GM21367 (cell line): ENCODE results near the gene SHC3.

Experiments used
- ATAC-seq: cut with Tn5 transposase; IDR thresholded peaks from one replicate; pipeline ENCODE4 v1.9.1; 2021; ENCODE audit not compliant: unreplicated experiment

The SHC3 gene

GRCh38 chr9:88988796-88989641, 189.6 kb downstream of the SHC3 start:
- ATAC-seq: no peak

- no peak for ATAC-seq
Measured at GRCh38 chr9:88987661-88988060, 191.0 kb downstream of the SHC3 start.

- ATAC-seq: no peak
Measured at GRCh38 chr9:88986776-88987175, 191.8 kb downstream of the SHC3 start.

GRCh38 chr9:88985616-88986015, 193.0 kb downstream of the SHC3 start:
- ATAC-seq: no peak

GRCh38 chr9:88984543-88984883, 194.1 kb downstream of the SHC3 start:
- no peak for ATAC-seq

GRCh38 chr9:88983865-88984542, 194.6 kb downstream of the SHC3 start:
- ATAC-seq: no peak

GRCh38 chr9:88980740-88981203, 197.8 kb downstream of the SHC3 start:
- no peak for ATAC-seq

GRCh38 chr9:88979791-88980190, 198.8 kb downstream of the SHC3 start:
- ATAC-seq: no peak

- ATAC-seq: no peak
Measured at GRCh38 chr9:88979021-88979420, 199.6 kb downstream of the SHC3 start.

GRCh38 chr9:88978034-88978433, 200.6 kb downstream of the SHC3 start:
- ATAC-seq: no peak

GRCh38 chr9:88976890-88977257, 201.7 kb downstream of the SHC3 start:
- no peak for ATAC-seq

- ATAC-seq: no peak
Measured at GRCh38 chr9:88975966-88976889, 202.4 kb downstream of the SHC3 start.

GRCh38 chr9:88974641-88975040, 204.0 kb downstream of the SHC3 start:
- no peak for ATAC-seq

- no peak for ATAC-seq
Measured at GRCh38 chr9:88973281-88974045, 205.2 kb downstream of the SHC3 start.

GRCh38 chr9:88972401-88972800, 206.2 kb downstream of the SHC3 start:
- ATAC-seq: no peak

GRCh38 chr9:88971131-88971960, 207.3 kb downstream of the SHC3 start:
- ATAC-seq: no peak

- ATAC-seq: no peak
Measured at GRCh38 chr9:88969646-88970373, 208.8 kb downstream of the SHC3 start.

GRCh38 chr9:88968799-88969198, 209.8 kb downstream of the SHC3 start:
- ATAC-seq: no peak
